ENCODE data around the gene CFAP54. TPM values are rescaled to one million over a fixed set of nuclear protein-coding genes. Genes with fewer than 3 reads are reported as not detected.

The CFAP54 gene
- total RNA-seq, 6 experiments from 2014 or later, result 0.09 to 0.34 (median 0.13) TPM

DNA sequence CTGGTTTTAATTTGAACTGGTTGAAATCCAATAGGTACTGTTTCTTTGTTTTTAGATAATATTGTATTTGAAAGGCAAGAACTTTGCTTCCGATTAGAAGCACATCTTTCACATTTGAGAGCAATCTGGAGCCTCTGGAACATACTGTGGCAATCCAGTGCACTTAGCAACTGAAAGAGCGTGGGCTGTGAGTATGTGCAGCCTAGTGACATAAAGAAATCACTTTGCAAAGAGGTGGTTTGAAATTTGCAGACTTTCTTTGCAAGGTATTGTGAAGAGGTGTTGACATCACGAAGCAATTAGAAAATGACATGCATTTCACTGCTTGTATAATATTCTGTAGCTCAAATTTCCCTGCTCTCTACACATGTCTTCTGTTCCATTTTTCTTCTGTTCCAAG, 23.5 kb upstream of the CFAP54 start:
- Histone ChIP-seq H3K27ac (no peak overlapping the region), H3K27me3 (no peaks in the 10 kb centered on the region), H3K4me1 (no peaks in the 10 kb centered on the region), H3K9me3 (no peaks in the 10 kb centered on the region), H3K4me3 (no peak overlapping the region), H3K36me3 (no peaks in the 10 kb centered on the region)
- ATAC-seq, result no peak
- DNase-seq, result no peak
- WGBS (ENCODE audit: insufficient coverage, low coverage, low lambda C conversion rate, missing lambda C conversion rate), result 80% methylated on average over 3 of the region's 3 CpGs
- TF ChIP-seq POLR2A (IDR thresholded peaks at IDR 0.05), result no peak
- TF ChIP-seq, protein P1, sequence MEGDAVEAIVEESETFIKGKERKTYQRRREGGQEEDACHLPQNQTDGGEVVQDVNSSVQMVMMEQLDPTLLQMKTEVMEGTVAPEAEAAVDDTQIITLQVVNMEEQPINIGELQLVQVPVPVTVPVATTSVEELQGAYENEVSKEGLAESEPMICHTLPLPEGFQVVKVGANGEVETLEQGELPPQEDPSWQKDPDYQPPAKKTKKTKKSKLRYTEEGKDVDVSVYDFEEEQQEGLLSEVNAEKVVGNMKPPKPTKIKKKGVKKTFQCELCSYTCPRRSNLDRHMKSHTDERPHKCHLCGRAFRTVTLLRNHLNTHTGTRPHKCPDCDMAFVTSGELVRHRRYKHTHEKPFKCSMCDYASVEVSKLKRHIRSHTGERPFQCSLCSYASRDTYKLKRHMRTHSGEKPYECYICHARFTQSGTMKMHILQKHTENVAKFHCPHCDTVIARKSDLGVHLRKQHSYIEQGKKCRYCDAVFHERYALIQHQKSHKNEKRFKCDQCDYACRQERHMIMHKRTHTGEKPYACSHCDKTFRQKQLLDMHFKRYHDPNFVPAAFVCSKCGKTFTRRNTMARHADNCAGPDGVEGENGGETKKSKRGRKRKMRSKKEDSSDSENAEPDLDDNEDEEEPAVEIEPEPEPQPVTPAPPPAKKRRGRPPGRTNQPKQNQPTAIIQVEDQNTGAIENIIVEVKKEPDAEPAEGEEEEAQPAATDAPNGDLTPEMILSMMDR (IDR thresholded peaks at IDR 0.05), result no peak
- intact Hi-C loops (cut with DNase I), result no loop called here

- TF ChIP-seq, protein P1 (IDR thresholded peaks at IDR 0.05), result no peak
- no peak for TF ChIP-seq POLR2A (IDR thresholded peaks at IDR 0.05)
- no peak for DNase-seq
These were observed 22.2 kb upstream of the CFAP54 start for GRCh38 chr12:96466939-96467751.

GRCh38 chr12:96471368-96472050, 17.9 kb upstream of the CFAP54 start:
- Histone ChIP-seq H3K27ac (no peak overlapping the region), H3K9me3 (no peaks in the 10 kb centered on the region), H3K27me3 (no peaks in the 10 kb centered on the region), H3K36me3 (no peaks in the 10 kb centered on the region), H3K4me1 (no peaks in the 10 kb centered on the region), H3K4me3 (no peak overlapping the region)
- TF ChIP-seq, protein P1 (IDR thresholded peaks at IDR 0.05), result no peak
- no peak for TF ChIP-seq POLR2A (IDR thresholded peaks at IDR 0.05)
- ATAC-seq, result no peak
- WGBS (ENCODE audit: insufficient coverage, low coverage, low lambda C conversion rate, missing lambda C conversion rate), result 92% methylated on average over 2 of the region's 2 CpGs
- DNase-seq, result no peak
- intact Hi-C loops (cut with DNase I), result no loop called here

More at GRCh38 chr12:96466939-96467751, 22.2 kb upstream of the CFAP54 start:
- no peaks in the 10 kb centered on the region for H3K27me3 ChIP-seq
- WGBS (ENCODE audit: insufficient coverage, low coverage, low lambda C conversion rate, missing lambda C conversion rate), result 71% methylated on average over 3 of the region's 3 CpGs
- H3K27ac ChIP-seq, result no peak overlapping the region
- H3K9me3 ChIP-seq, result no peaks in the 10 kb centered on the region
- ATAC-seq, result no peak
- no peaks in the 10 kb centered on the region for H3K36me3 ChIP-seq
- H3K4me1 ChIP-seq, result no peaks in the 10 kb centered on the region
- H3K4me3 ChIP-seq, result no peak overlapping the region
- intact Hi-C loops (cut with DNase I), result no loop called here

- 63% methylated on average over 5 of the region's 5 CpGs for WGBS (ENCODE audit: insufficient coverage, low coverage, low lambda C conversion rate, missing lambda C conversion rate)
- Histone ChIP-seq H3K27me3 (no peaks in the 10 kb centered on the region), H3K4me1 (no peaks in the 10 kb centered on the region), H3K36me3 (no peaks in the 10 kb centered on the region), H3K9me3 (no peaks in the 10 kb centered on the region), H3K27ac (no peak overlapping the region), H3K4me3 (no peak overlapping the region)
- DNase-seq (no peak), ATAC-seq (no peak)
- intact Hi-C loops (cut with DNase I), result no loop called here
- TF ChIP-seq, protein P1 (IDR thresholded peaks at IDR 0.05), result no peak
- TF ChIP-seq POLR2A (IDR thresholded peaks at IDR 0.05), result no peak
These were observed 17.0 kb upstream of the CFAP54 start for GRCh38 chr12:96472384-96472783.
